HL-60/S4 (cell line): ENCODE measurements around the gene ACACA.

Experiments
- in situ Hi-C: fragments of 300-500 bp; cut with MboI; formaldehyde crosslinking; loops from 2 replicates; pipeline ENCODE4 v1.14.3; 2022; ENCODE audit warnings: low sequenced_read_pairs

ACACA gene

GRCh38 chr17:37299257-37299980 is 107.2 kb downstream of the ACACA start:
- in situ Hi-C loops = no loop called here

GRCh38 chr17:37295888-37296287 is 110.7 kb downstream of the ACACA start:
- in situ Hi-C loops = no loop called here

GRCh38 chr17:37294888-37295287 is 111.7 kb downstream of the ACACA start:
- in situ Hi-C loops = no loop called here

GRCh38 chr17:37293770-37294169 is 112.9 kb downstream of the ACACA start:
- in situ Hi-C loops = no loop called here

- in situ Hi-C loops = no loop called here
These were observed 114.1 kb downstream of the ACACA start for GRCh38 chr17:37292429-37293139.

GRCh38 chr17:37291351-37291750 is 115.3 kb downstream of the ACACA start:
- in situ Hi-C loops = no loop called here

GRCh38 chr17:37286430-37286829 is 120.2 kb downstream of the ACACA start:
- in situ Hi-C loops = no loop called here

- in situ Hi-C loops = no loop called here
These were observed 122.4 kb downstream of the ACACA start for GRCh38 chr17:37284191-37284590.

- in situ Hi-C loops = no loop called here
These were observed 123.1 kb downstream of the ACACA start for GRCh38 chr17:37283414-37283961.

- in situ Hi-C loops = no loop called here
These were observed 125.8 kb downstream of the ACACA start for GRCh38 chr17:37280841-37281240.

GRCh38 chr17:37278247-37278894 is 128.3 kb downstream of the ACACA start:
- in situ Hi-C loops = no loop called here

- in situ Hi-C loops = no loop called here
These were observed 130.2 kb downstream of the ACACA start for GRCh38 chr17:37276475-37276874.

GRCh38 chr17:37274461-37274860 is 132.2 kb downstream of the ACACA start:
- in situ Hi-C loops = no loop called here

- in situ Hi-C loops = no loop called here
These were observed 133.1 kb downstream of the ACACA start for GRCh38 chr17:37273409-37274051.

- in situ Hi-C loops = no loop called here
These were observed 141.0 kb downstream of the ACACA start for GRCh38 chr17:37265446-37266173.

- in situ Hi-C loops = no loop called here
These were observed 145.3 kb downstream of the ACACA start for GRCh38 chr17:37261286-37261685.

- in situ Hi-C loops = no loop called here
These were observed 147.5 kb downstream of the ACACA start for GRCh38 chr17:37259030-37259735.

- in situ Hi-C loops = no loop called here
These were observed 150.0 kb downstream of the ACACA start for GRCh38 chr17:37256627-37257026.

- in situ Hi-C loops = no loop called here
These were observed 151.2 kb downstream of the ACACA start for GRCh38 chr17:37255432-37255831.

GRCh38 chr17:37247825-37248224 is 158.8 kb downstream of the ACACA start:
- in situ Hi-C loops = no loop called here
